ENCODE results near the gene MRFAP1.
"Not testable (repeated sequence)": the region's sequence is repeated elsewhere in the genome, so short reads cannot be mapped to it uniquely, and the experiment has no call there.

MRFAP1 gene

DNA sequence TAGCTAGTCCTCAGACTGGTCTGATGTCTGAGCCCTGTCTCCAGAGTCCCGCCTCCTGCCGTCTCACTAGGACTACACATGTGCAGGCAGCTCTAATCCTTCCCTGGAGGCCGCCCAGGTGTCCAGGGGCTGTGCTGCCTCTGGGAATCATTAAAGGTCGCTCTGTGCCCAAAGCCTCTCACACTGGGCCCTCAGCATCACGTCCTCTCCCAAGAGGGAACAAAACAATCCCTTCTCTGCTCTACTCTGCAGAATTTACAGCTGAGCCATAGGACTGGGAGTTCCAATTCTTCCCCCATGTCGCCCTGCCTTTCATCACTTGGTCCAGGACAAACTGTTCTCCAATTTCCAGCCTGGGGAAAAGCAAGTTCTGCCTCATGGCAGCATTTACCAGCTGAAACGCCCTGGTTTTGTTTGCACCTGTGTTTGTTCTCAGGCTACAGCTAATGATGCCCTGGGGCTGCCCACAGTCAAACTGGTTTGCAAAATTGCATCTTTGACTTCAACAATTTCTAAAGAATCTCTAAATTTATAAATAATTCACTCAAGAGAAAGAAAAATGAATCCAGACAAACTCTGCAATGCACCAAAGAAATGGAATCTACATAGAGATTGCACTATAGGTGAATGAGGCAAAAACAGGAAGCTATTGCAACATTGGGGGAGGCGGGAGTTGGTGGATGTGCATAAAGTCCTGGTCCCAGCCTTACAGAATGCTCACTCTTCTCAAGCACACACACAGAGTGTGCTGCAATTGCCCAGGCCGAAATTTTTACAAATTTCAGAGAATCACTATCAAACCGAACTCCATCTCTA, 7.2 kb upstream of the MRFAP1 start:
- no peak for DNase-seq (ENCODE audit: low read depth, low spot score)

DNA sequence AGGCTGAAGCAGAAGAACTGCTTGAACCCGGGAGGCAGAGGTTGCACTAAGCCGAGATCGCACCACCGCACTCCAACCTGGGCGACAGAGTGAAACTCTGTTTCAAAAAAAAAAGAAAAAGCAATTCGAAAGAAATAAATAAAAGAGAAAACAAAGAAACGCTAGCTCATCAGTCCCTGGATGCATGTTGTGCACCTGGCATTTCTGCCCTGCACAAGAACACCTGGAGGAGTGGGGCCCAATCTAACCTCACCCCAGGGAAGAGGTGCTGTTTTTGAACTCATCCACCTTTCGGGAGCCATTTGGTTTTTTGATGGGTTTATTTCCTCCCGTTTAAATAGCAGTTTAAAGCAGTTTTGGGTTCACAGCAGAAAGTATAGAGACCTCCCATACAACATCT, 5.7 kb upstream of the MRFAP1 start:
- DNase-seq (ENCODE audit: low read depth, low spot score), result no peak

DNA sequence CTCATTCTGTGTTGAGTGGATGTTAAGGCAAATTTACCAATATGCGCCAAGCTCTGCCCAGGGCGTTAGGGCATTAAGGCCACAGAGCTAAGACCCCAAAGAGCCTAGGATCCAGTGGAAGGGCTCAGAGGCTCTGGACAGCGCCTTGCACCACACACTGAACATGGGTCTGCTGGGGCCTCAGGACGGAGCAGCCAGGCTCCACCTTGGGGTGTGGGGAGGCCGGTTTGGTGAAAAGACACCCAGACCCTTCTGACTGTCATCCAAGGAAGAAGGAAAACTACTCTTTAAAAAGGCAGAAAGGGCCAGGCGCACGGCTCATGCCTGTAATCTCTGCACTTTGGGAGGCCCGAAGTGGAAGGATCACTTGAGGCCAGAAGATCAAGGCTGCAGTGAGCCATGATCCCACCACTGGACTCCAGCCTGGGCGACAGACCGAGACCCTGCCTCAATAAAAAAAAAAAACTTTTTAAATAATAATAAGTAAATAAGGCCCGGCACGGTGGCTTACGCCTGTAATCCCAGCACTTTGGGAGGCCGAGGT, 1.3 kb upstream of the MRFAP1 start:
- no peak for DNase-seq (ENCODE audit: low read depth, low spot score)

DNA sequence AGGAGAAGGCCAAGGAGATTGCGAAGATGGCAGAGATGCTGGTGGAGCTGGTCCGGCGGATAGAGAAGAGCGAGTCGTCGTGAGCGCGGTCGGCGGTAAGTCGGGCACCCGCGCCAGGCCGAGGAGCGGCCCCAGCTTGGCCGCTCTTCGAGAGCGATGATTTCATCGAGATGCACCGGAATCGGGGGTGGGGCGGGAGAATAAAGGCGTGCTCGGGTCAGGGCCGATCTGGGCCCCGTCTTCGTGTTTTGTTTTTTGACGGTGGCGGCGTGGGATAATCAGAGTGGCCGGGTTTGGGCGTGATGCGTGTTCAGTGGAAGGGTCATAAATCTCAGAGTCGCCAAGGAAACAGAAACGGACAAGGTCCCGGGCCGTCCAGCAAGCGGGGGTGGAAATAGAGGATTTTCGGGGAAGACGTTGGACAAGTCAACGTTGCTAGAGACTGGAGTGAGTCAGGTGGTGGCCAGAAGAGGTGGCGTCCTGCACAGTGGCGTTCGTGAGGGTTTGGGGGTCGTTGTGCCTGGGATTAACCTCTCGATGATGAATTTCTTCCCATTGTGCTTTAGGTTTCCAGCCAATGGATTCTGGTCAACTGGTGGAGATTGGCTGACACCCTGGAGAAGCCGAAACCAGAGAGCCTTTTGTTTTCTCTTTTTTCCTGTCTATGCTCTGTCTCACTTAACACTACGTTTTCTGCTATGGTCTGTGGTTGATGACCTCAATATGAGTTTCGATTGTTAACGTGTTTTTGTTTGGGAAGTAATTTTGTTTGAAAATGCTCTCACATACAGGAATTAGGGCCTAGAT, 882 bp downstream of the MRFAP1 start:
- no peak for DNase-seq (ENCODE audit: low read depth, low spot score)

DNA sequence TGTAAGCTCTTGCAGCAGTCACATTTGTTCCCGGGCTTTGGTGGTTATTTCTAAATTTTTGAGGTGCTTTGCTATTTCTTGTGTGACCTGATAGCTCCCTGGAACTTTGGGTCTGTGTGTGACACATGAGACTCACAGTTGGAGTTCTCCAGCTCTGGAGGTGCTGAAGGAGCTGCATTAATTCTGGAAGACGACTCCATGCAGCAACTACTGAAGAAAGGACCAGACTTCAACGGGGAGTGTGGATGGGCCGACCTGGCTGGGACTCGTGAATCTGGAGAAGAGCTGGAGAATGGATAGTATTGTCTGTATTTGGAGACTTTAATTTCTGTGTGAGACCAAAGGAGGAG, 1.5 kb downstream of the MRFAP1 start:
- DNase-seq (ENCODE audit: low read depth, low spot score), result no peak

DNA sequence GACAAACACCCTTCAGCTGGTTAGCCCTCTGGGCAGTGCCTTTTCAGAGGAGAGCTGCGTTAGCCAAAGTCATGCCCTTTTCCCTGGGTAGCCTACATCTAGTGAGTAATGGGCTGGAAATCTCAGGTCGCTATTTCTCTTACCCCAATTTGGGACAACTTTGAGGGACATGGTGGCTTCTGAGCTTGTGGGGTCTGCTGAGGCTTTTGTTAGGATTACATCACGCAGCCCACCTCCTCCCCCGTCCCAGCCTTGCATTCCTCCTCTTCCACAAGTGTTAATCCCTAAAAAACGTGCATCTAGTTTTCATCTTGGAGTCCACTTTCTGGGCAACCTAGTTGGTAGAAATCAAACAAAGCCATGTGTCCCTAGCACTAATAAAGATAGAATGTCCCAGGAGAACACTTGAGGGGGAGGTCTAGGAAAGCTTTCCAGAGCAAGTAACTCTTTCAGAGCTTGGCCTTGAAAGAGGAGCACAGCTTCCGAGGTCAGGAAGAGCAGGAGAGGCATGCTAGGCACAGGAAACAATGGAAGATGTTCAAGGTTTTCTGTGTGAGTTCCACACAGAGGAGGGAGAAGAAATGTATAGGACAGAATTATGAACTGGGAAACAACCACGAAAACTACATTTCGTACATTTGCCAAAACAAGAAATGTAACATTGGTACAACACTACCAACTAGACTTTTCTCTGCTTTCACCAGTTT, 2.8 kb downstream of the MRFAP1 start:
- no peak for DNase-seq (ENCODE audit: low read depth, low spot score)

DNA sequence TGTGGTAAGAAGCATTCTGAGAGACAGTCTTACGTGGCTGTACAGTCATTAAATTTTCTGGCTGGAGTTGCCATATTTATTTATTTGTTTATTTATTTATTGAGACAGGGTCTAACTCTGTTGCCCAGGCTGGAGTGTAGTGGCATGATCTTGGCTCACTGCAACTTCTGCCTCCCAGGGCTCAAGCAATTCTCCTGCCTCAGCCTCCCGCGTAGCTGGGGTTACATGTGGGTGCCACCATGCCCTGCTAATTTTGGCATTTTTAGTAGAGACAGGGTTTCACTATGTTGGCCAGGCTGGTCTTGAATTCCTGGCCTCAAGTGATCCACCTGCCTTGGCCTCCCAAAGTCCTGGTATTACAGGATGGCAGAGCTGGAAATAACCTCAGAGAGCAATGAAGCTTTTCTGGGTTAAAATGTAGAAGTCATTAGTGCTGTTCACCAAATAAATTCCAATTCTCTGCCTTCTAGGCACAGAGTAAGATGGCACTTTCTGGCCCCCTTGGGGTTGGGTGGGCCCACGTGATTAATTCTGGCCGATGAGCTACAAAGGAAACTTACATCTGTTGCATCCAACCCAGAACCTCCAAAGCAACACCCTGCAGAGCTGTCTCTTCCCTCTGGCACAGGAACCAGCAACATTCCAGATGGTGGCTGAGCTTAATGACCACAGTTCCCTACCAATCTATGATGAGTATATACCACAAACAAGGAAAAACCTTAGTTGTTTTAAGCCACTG, 4.5 kb downstream of the MRFAP1 start:
- no peak for DNase-seq (ENCODE audit: low read depth, low spot score)

DNA sequence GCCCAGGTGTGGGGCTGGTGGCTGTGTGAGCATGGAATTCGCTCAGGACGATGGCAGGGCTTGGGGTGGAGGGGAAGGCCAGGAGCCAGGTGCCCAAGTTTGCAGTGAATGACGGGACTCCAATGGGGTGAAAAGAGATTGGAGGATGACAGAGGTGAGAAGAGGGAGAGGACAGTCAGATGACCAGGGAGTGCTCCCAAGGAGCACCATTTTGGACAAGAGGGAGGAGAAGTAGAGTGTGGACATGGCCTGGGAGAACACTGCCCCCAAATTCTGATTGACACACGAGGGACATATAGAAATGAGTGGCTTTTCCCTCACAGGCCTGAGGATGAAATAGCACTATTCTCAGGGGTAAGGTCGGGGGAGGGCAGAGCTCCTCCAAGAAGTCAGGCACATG, 6.7 kb downstream of the MRFAP1 start:
- no peak for DNase-seq (ENCODE audit: low read depth, low spot score)

DNA sequence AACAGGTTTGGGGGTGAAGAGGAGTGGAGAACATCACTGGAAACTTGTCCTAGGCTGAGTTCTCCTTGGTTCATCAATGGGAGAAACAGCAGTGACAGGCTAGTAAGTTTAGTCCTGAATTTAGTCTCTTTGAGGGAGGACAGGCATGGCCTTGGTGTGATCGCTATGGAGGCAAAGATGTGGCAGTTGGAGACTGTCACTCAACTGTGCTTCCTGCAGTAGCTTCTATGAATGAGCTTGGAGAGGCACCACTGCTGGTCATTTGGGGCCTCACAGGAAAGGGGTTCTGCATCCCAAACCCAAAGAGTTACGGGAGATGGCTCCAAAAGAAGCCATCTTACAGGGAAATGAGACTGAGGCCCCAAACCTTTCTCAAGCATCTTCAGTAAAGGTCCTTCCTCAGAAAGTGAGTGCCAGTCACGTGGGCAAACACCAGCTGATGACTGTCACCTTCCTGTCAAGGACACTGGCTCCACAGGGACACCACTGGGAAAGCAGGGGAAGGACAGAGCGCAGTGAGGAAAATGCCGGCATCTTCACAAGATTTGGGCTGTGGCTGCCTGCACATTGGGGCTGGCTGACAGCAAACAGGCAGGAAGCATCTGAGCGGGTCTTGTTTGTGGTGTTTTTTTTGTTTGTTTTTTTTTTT, 7.2 kb downstream of the MRFAP1 start:
- DNase-seq (ENCODE audit: low read depth, low spot score), result no peak

DNA sequence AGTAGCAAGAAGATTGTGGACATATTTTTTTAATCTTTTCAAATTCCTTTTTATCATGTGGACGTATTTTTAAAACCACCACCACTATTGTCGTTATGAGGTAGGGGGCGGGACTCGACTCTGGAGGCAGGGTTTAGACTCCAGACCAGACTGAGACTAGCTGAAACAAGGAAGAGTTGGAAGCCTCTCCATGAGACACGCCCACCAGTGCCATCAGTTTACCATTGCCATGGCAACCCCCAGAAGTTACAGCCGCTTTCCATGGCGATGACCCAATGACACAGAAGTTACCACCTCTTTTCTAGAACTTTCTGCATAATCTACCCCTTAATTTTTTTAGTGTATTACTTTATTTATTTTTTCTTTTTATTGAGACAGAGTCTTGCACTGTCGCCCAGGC, 8.7 kb downstream of the MRFAP1 start:
- no peak for DNase-seq (ENCODE audit: low read depth, low spot score)

DNA sequence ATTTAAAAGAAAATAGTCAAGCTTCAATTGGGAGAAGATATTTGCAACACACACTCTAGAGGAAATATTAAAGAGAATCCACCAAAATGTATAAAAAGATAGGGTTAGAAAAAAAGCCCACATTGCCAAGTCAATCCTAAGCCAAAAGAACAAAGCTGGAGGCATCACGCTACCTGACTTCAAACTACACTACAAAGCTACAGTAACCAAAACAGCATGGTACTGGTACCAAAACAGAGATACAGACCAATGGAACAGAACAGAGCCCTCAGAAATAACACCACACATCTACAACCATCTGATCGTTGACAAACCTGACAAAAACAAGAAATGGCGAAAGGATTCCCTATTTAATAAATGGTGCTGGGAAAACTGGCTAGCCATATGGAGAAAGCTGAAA, 13.7 kb downstream of the MRFAP1 start:
- not testable (repeated sequence) for DNase-seq (ENCODE audit: low read depth, low spot score)

DNA sequence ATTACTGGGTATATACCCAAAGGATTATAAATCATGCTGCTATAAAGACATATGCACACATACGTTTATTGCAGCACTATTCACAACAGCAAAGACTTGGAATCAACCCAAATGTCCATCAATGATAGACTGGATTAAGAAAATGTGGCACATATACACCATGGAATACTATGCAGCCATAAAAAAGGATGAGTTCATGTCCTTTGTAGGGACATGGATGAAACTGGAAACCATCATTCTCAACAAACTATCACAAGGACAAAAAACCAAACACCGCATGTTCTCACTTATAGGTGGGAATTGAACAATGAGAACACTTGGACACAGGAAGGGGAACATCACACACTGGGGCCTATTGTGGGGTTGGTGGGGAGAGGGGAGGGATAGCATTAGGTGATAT, 14.8 kb downstream of the MRFAP1 start:
- DNase-seq (ENCODE audit: low read depth, low spot score), result not testable (repeated sequence)

DNA sequence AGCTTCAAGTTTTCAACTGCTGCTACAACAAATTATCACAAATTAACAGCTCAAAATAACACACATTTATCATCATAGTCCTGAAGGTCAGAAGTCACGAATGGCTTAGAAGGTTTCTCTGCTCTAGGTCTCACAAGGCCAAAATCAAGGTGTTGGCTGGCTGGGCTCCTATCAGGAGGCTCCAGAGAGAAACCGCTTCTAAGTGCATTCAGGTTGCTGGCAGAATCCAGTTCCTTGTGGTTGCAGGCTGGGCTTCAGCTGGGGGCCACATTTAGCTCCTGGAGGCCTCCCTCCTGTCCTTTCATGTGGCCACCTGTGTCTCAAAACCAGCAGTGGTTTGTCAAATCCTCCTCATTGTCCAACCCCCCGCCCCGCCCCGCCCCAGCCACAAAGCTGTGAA, 15.4 kb downstream of the MRFAP1 start:
- DNase-seq (ENCODE audit: low read depth, low spot score), result no peak

DNA sequence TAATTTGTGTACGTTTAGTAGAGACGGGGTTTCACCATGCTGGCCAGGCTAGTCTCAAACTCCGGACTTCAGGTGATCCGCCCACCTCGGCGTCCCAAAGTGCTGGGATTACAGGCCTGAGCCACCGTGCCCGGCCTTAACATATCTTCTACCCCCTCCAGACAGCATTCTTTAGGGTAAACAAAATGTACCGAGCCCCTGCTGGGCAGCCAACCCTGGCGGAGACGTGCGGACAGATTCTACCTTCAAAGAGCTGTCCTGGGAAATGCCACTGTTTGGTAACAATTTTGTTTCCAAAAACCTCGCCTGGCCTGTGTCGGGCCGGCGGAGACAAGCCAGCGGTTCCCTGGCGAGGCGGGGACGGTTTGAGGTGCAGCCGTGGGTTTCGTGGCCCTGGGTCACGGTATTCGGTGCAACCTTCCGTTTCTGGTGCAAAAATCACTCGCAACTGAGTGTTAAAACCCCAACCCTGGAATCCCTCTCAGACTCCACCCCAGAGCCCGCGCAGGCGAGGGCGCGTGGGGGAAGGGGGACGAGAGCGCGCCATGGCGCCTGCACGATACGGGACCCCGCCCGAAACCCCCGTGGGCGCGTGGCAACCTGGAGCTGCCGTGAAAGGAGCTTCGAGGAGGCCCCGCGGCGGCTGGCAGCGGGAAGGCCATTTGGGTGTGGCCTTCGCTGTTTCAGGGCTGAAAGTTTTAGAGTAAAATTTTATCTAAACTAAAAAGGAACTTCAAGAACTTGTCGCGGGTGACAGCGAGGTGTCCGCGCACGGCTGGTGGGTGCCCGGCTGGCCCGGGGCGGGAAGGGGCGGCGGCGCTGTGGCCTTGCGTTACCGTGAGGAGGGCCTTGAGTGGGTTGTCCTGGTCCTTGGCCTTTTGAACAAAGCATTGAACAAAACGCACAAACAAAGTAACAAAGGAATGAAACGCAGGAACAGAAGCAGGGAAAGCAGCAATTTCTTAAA, 17.0 kb downstream of the MRFAP1 start:
- DNase-seq (ENCODE audit: low read depth, low spot score), result no peak

DNA sequence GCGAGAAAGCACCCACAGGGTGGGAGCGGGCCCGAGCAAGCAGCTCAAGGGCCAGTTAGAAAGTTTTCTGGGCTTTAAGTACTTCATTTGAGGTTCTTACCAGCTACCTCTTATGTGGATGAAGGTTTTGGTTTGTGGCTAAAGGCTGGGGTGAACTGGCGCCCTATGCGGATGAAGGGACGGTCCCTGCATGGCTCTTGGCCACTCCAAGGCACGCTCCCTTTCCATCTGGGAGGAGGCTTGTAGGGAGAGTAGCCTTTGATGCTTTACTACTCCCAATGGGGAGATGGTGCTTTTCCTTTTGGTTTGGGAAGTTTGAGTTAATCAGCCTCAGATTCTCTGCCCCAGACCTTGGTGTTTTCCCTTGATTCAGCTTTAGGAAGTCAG, 17.7 kb downstream of the MRFAP1 start:
- no peak for DNase-seq (ENCODE audit: low read depth, low spot score)

DNA sequence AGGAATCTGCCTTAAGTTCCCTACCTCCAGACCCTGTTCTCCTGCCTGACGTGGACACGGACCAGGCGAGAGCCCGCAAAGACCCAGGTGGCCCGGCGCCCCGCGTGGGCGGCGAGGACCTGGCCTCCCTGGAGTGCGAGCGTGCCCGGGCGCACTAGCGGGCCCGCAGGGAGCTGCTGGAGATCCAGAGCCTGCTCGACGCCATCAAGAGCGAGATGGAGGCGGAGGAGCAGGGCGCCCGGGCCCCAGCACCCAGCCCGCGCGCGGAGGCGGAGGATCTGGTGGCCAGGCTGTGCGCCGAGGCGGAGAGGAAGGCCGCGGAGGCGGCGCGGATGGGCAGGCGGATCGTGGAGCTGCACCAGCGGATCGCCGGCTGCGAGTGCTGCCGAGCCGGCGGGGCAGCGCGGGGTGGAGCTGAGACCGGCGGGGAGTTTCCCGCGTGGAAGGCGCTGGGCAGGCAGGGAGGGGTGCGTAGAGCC, 18.2 kb downstream of the MRFAP1 start:
- no peak for DNase-seq (ENCODE audit: low read depth, low spot score)

DNA sequence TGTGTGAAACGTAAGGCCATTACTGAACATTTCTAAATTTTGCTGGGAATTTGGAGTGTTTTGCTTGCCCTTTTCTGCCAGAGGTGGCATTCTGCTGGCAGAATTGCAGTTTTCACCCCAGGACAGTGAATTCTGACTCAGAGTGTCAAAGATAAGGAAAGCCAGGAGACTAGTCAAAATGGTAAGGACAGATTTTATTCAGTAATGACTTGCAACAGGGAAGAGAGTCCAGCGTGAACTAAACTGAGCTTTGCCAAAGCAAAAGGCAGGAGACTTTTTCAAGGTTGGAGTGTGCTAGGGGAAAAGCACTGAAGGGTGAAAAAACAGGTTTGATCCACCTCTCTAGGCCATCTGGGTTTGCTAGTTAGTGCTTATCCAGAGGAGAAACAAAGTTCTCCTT, 19.4 kb downstream of the MRFAP1 start:
- DNase-seq (ENCODE audit: low read depth, low spot score), result no peak

DNA sequence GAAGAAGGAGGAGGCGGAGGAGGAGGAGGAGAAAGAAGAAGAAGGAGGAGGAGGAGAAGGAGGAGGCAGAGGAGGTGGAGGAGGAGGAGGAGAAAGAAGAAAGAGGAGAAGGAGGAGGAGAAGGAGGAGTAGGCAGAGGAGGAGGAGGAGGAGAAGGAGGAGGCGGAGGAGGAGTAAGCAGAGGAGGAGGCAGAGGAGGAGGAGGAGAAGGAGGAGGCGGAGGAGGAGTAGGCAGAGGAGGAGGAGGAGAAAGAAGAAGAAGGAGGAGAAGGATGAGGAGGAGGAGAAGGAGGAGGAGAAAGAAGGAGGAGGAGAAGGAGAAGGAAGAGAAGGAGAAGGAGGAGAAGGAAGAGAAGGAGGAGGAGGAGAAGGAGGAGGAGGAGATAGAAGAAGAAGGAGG, 19.9 kb downstream of the MRFAP1 start:
- DNase-seq (ENCODE audit: low read depth, low spot score), result no peak

DNA sequence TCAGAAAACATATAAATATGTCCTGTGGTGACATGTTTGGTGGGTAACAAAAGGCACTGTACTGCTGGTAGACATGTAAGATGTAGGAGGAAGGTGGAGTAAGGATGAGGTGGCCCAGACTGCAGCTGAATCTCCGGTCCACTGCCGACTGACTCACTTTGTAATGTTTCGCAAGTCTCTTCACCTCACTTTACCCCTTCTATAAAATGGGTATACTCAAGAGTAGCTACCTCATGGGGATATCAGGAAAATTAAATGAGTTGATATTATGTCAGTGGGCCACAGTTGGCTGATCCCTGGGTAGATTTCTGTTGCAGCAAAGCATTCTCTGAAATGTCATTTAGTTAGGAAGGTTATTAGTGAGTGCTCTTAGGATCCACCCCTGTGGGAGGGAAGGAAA, 22.1 kb downstream of the MRFAP1 start:
- DNase-seq (ENCODE audit: low read depth, low spot score), result no peak

Measured in activated naive CD8-positive, alpha-beta T cell treated with anti-CD3 and anti-CD28 coated beads, Interleukin-2, amount 50 U/mL, for 16 hours (primary cell).